Activated CD4-positive, alpha-beta memory T cell treated with anti-CD3 and anti-CD28 coated beads for 36 hours (primary cell): ENCODE data around the gene AMACR. TPM values are rescaled to one million over a fixed set of nuclear protein-coding genes. Genes with fewer than 3 reads are reported as not detected.

ENCODE experiments used
- CTCF ChIA-PET: fragments of 350-600 bp; sonication (Branson Sonifier 250); formaldehyde crosslinking; loops from one replicate; lab custom pipeline; 2021; ENCODE audit warnings: antibody characterized with exemption, inconsistent platforms; lab: Charles Lee
- POLR2A ChIA-PET: fragments of 350-600 bp; sonication (Branson Sonifier 250); formaldehyde crosslinking; loops from one replicate; lab custom pipeline; 2021; ENCODE audit warnings: antibody characterized with exemption; lab: Charles Lee
- DNase-seq: peaks from one replicate; pipeline ENCODE4 v3.0.0-alpha.2; 2020
- H3K27ac Mint-ChIP-seq: one replicate; pipeline ENCODE4 v1.8.0; 2021; ENCODE audit warnings: mixed read lengths
- H3K27me3 Mint-ChIP-seq: one replicate; pipeline ENCODE4 v1.8.0; 2021; ENCODE audit warnings: mixed read lengths
- H3K36me3 Mint-ChIP-seq: one replicate; pipeline ENCODE4 v1.8.0; 2021; ENCODE audit warnings: mixed read lengths
- H3K4me1 Mint-ChIP-seq: one replicate; pipeline ENCODE4 v1.8.0; 2021; ENCODE audit warnings: low read depth, mixed read lengths
- H3K4me3 Mint-ChIP-seq: one replicate; pipeline ENCODE4 v1.8.0; 2021; ENCODE audit warnings: mild to moderate bottlenecking, mixed read lengths
- H3K9me3 Mint-ChIP-seq: one replicate; pipeline ENCODE4 v1.8.0; 2021; ENCODE audit warnings: mixed read lengths
- intact Hi-C: fragments of 100-400 bp; cut with micrococcal nuclease; formaldehyde crosslinking; loops from one replicate; pipeline ENCODE4 v1.15.1; 2023
- total RNA-seq, 2 experiments: library from RNA; stranded (reverse); gene quantifications; one replicate each; pipeline ENCODE4 v1.2.3, GENCODE V29; 2021

Gene AMACR
- total RNA-seq, 2 experiments from 2014 or later: 11.5 TPM

DNA sequence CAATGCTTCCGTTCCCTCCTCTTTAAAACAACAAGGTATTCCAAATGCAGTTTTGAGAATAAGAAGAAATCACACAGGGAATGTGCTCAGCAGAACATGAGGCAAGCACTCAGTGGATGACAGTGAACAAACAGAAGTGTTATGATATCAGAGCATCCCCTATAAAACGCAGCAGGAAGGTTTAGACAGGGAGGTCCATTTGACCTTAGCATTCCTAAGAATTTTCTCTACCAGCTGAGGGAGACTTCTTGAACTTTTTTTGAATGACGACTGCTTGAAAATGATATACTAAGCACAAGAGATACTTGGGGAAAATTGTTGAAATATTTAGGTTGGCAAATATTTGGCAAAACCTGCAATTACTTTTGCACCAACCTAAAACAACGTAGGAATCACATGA, 3.9 kb downstream of the AMACR start:
- no peaks in the 10 kb centered on the region for H3K9me3 Mint-ChIP-seq
- POLR2A ChIA-PET: no interaction called here
- CTCF ChIA-PET: no interaction called here
- H3K36me3 Mint-ChIP-seq: peaks cover 11% of the 10 kb centered on the region
- intact Hi-C loops: loop anchor here (10.0 kb wide), 2 partner anchors 241 to 531 kb away; no protein-coding TSS in a partner anchor
- no peak overlapping the region for H3K27ac Mint-ChIP-seq
- peaks cover 28% of the 10 kb centered on the region for H3K4me1 Mint-ChIP-seq
- no peaks in the 10 kb centered on the region for H3K27me3 Mint-ChIP-seq
- H3K4me3 Mint-ChIP-seq: no peak overlapping the region
- no peak for DNase-seq

DNA sequence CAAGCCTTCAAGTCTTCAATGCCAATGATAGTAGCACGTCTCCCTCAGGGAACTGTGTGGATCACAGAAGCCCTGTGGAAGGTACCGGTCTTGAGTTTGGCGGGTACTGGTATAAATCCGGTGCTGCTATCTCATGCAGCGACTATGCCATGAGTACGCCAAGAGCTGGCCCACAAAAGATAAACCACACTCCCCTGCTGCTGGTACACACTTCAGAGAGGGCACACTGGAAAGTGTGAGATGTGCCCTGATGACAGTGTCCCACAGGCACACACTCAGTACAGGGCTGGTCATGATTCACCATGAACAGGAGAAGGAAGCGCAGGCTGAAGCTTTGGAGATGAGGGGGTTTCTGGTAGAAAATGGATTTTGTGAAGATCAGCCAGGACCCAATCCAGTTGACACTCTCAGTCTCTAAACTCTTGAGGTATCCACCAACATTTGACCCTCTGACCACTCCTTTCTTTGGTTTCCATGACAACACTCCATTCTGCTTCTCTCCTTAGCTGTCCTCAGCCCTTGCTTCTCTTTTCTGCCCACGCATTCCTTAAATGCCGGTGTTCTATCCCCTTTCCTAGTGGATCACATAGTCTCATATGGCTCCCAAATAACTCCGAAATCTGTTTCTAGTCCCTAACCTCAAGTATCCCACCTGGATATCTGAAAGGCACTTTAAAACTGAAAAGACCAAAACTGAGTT, 5.1 kb downstream of the AMACR start:
- ChIA-PET CTCF (no interaction called here), POLR2A (no interaction called here)
- Mint-ChIP-seq H3K9me3 (no peaks in the 10 kb centered on the region), H3K4me1 (peaks cover 21% of the 10 kb centered on the region), H3K36me3 (peaks cover 11% of the 10 kb centered on the region), H3K27me3 (no peaks in the 10 kb centered on the region), H3K27ac (no peak overlapping the region), H3K4me3 (no peak overlapping the region)
- intact Hi-C loops: loop anchor here (10.0 kb wide), 2 partner anchors 242 to 532 kb away; no protein-coding TSS in a partner anchor
- DNase-seq: peak; percentile 15

GRCh38 chr5:34001241-34001841, 6.5 kb downstream of the AMACR start:
- ChIA-PET POLR2A (no interaction called here), CTCF (no interaction called here)
- no peaks in the 10 kb centered on the region for H3K27me3 Mint-ChIP-seq
- H3K9me3 Mint-ChIP-seq: no peaks in the 10 kb centered on the region
- no peak overlapping the region for H3K27ac Mint-ChIP-seq
- H3K36me3 Mint-ChIP-seq: peaks cover 16% of the 10 kb centered on the region
- DNase-seq: no peak
- intact Hi-C loops: loop anchor here (10.0 kb wide), 2 partner anchors 243 to 533 kb away; no protein-coding TSS in a partner anchor
- peaks cover 19% of the 10 kb centered on the region for H3K4me1 Mint-ChIP-seq
- H3K4me3 Mint-ChIP-seq: no peak overlapping the region

DNA sequence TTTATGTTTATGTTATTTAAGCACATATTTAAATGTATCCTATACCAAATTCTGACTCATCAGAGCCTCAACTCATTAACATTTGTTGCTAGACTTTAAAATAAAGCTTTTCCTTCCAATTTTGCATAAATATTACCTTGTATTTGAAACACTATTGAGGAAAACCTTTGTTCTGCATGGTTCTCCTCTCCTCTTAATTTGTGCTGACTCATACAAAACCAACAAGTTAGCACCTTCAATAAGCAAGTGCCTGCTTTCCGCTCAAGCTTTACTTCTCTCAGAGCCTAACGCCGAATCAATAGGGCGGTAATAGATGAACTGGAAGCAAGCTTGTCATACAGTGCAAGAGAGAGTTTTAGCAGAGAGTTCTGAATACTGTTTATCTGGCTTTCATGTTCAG, 7.9 kb downstream of the AMACR start:
- POLR2A ChIA-PET: no interaction called here
- Mint-ChIP-seq H3K36me3 (peaks cover 20% of the 10 kb centered on the region), H3K27me3 (no peaks in the 10 kb centered on the region), H3K9me3 (no peaks in the 10 kb centered on the region), H3K4me3 (no peak overlapping the region), H3K4me1 (peaks cover 10% of the 10 kb centered on the region), H3K27ac (no peak overlapping the region)
- CTCF ChIA-PET: no interaction called here
- no peak for DNase-seq
- intact Hi-C loops: loop anchor here (10.0 kb wide), 2 partner anchors 245 to 535 kb away; no protein-coding TSS in a partner anchor

- H3K27ac Mint-ChIP-seq: no peak overlapping the region
- intact Hi-C loops: loop anchor here (1.0 to 2.0 kb wide), 2 partner anchors 25 to 468 kb away; no protein-coding TSS in a partner anchor
- CTCF ChIA-PET: interaction anchor here (1.0 to 2.9 kb wide), 13 partner anchors 8 to 469 kb away, joined by 3 to 15 read pairs (median 5); partner anchors contain the start of gene AMACR
- no peaks in the 10 kb centered on the region for H3K9me3 Mint-ChIP-seq
- DNase-seq: peak; percentile 33
- no peak overlapping the region for H3K4me3 Mint-ChIP-seq
- no peaks in the 10 kb centered on the region for H3K27me3 Mint-ChIP-seq
- peaks cover 14% of the 10 kb centered on the region for H3K36me3 Mint-ChIP-seq
- peaks cover 12% of the 10 kb centered on the region for H3K4me1 Mint-ChIP-seq
- POLR2A ChIA-PET: interaction anchor here (0.6 kb wide), 1 partner anchor 10 kb away, joined by 3 read pairs; the partner anchor contains the start of gene AMACR
Measured at GRCh38 chr5:33997331-33997983, 10.4 kb downstream of the AMACR start.

DNA sequence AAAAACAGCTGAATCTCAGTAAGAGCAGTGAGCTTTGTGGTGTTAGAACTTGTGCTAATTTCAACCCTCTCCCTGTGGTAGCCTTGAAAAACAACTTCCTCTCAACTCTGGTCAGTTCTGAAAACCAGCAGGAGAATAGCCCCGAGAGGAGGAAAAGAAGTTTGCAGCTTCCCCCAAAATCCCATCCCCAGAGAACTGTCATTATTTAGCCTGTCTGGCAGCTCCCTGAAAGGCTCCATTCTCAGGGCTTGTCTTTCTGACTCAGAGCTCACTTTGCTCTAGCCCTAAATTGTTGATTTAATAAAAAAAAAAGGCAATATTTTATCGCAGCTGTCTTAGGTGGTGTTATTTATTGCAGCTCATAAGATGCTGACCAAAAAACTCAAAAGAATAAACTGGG, 12.0 kb downstream of the AMACR start:
- no peaks in the 10 kb centered on the region for H3K27me3 Mint-ChIP-seq
- POLR2A ChIA-PET: no interaction called here
- CTCF ChIA-PET: interaction anchor here (1.5 to 2.8 kb wide), 4 partner anchors 22 to 479 kb away, joined by 3 to 15 read pairs (median 7); no protein-coding TSS in a partner anchor
- intact Hi-C loops: loop anchor here (2.0 kb wide), 1 partner anchor 27 kb away; no protein-coding TSS in a partner anchor
- peaks cover 14% of the 10 kb centered on the region for H3K36me3 Mint-ChIP-seq
- no peak overlapping the region for H3K27ac Mint-ChIP-seq
- DNase-seq: no peak
- H3K4me3 Mint-ChIP-seq: no peak overlapping the region
- no peaks in the 10 kb centered on the region for H3K9me3 Mint-ChIP-seq
- H3K4me1 Mint-ChIP-seq: peaks cover 12% of the 10 kb centered on the region

- Mint-ChIP-seq H3K4me3 (no peak overlapping the region), H3K36me3 (peaks cover 14% of the 10 kb centered on the region), H3K27me3 (no peaks in the 10 kb centered on the region), H3K4me1 (peaks cover 12% of the 10 kb centered on the region), H3K9me3 (no peaks in the 10 kb centered on the region), H3K27ac (no peak overlapping the region)
- intact Hi-C loops: no loop called here
- DNase-seq: peak; percentile 30
- POLR2A ChIA-PET: no interaction called here
- CTCF ChIA-PET: interaction anchor here (0.7 to 1.5 kb wide), 2 partner anchors 53 to 480 kb away, joined by 3 read pairs; no protein-coding TSS in a partner anchor
Measured at GRCh38 chr5:33994845-33995244, 13.0 kb downstream of the AMACR start.

DNA sequence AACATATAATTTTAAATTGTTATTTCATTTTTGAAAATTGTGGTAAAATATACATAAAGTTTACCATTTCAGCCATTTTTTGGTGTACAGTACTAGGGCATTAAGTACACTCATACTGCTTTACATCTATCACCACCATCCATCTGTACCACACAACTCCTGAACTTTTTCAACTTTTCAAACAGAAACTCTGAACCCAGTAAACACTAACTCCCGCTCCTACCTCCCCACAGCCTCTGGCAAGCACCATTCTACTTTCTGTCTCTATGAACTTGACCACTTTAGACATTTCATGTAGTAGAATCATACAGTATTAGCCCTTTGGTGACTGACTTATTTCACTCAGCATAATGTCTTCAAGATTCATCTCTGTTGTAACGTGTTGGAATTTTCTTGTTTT, 15.0 kb downstream of the AMACR start:
- DNase-seq: no peak
- intact Hi-C loops: no loop called here

DNA sequence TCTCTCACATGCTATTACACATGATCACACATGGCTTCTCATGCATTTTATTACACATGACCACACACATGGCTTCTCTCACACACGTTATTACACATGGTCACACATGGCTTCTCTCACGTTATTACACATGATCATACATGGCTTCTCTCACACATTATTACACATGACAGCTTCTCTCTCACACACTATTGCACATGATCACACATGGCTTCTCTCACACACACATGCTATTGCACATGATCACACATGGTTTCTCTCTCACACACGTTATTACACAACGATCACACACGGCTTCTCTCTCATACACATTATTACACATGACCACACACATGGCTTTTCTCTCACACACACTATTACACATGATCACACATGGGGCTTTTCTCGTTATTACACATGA, 22.4 kb downstream of the AMACR start:
- Mint-ChIP-seq H3K9me3 (no peaks in the 10 kb centered on the region), H3K4me3 (no peak overlapping the region), H3K36me3 (peaks cover 21% of the 10 kb centered on the region), H3K27me3 (no peaks in the 10 kb centered on the region), H3K4me1 (no peaks in the 10 kb centered on the region), H3K27ac (no peak overlapping the region)
- no peak for DNase-seq
- POLR2A ChIA-PET: no interaction called here
- CTCF ChIA-PET: no interaction called here
- intact Hi-C loops: no loop called here

More for the DNA sequence above, 15.0 kb downstream of the AMACR start:
- Mint-ChIP-seq H3K27me3 (no peaks in the 10 kb centered on the region), H3K36me3 (peaks cover 29% of the 10 kb centered on the region), H3K4me3 (no peak overlapping the region), H3K27ac (no peak overlapping the region), H3K4me1 (peaks cover 12% of the 10 kb centered on the region), H3K9me3 (no peaks in the 10 kb centered on the region)
- ChIA-PET POLR2A (no interaction called here), CTCF (no interaction called here)

- H3K36me3 Mint-ChIP-seq: peaks cover 21% of the 10 kb centered on the region
- H3K4me3 Mint-ChIP-seq: no peak within 1 kb of the TSS
- DNase-seq: no peak
- CTCF ChIA-PET: no interaction called here
- POLR2A ChIA-PET: no interaction called here
- intact Hi-C loops: no loop called here
- H3K4me1 Mint-ChIP-seq: no peaks in the 10 kb centered on the region
- H3K9me3 Mint-ChIP-seq: no peaks in the 10 kb centered on the region
- no peak within 1 kb of the TSS for H3K27ac Mint-ChIP-seq
- H3K27me3 Mint-ChIP-seq: no peaks in the 10 kb centered on the region
Measured at GRCh38 chr5:33984671-33985124, 23.2 kb downstream of the AMACR start, which contains the start of gene SLC45A2. TSS of gene SLC45A2 (minus strand) at chr5:33984693. CDS start at chr5:33984583, 110 bp downstream.

DNA sequence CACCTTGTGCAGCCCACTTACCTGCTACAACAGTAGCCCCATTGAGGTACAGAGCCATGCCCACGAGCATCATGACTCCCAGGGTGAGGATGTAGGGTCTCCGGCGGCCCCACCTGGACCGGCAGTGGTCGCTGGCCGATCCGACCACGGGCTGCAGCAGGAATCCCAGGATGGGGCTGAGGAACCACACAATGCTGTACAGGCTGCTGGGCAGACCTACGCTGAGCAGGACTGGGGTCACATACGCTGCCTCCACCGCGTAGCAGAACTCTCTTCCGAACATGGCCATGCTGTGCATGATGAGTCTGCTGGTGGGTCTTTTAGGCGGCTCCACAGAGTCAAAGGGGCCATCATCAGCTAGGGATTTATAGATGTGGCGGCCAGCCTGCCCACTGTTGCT, 23.7 kb downstream of the AMACR start:
- no peak overlapping the region for H3K4me3 Mint-ChIP-seq
- no peaks in the 10 kb centered on the region for H3K4me1 Mint-ChIP-seq
- no peaks in the 10 kb centered on the region for H3K27me3 Mint-ChIP-seq
- CTCF ChIA-PET: interaction anchor here (1.4 kb wide), 1 partner anchor 14 kb away, joined by 5 read pairs; no protein-coding TSS in a partner anchor
- DNase-seq: no peak
- intact Hi-C loops: no loop called here
- POLR2A ChIA-PET: no interaction called here
- no peaks in the 10 kb centered on the region for H3K9me3 Mint-ChIP-seq
- peaks cover 18% of the 10 kb centered on the region for H3K36me3 Mint-ChIP-seq
- H3K27ac Mint-ChIP-seq: no peak overlapping the region
